GM21367 (cell line): ENCODE results near the gene TMEM170B.
A peak's percentile ranks its signal among the peaks of the same experiment; 100 is the strongest.

Experiments
- ATAC-seq: cut with Tn5 transposase; IDR thresholded peaks from one replicate; pipeline ENCODE4 v1.9.1; 2021; ENCODE audit not compliant: unreplicated experiment

Gene TMEM170B

GRCh38 chr6:11537229-11538051 is at the start of gene TMEM170B:
Gene TMEM170B, plus strand, starts transcription at chr6:11537749. Its CDS starts 529 bp downstream, at chr6:11538278.
- peak; percentile 94 for ATAC-seq

DNA sequence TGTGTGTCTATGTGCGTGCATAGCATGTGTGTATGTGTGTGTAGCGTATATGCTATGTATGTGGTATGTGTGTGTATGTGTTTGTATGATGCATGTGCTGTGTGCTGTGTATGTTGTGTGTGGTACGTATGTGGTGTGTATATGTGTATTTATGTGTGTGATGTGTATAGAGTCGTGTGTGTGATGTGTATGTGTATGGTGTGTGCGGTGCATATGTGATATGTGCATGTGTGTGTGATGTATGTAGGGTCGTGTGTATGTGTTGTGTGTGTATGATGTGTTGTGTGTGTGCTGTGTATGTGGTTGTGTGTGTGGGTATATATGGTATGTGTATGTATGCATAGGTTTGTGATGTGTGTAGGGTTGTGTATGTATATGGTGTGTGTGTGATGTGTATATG is 46.6 kb upstream of the TMEM170B start:
- ATAC-seq: no peak

DNA sequence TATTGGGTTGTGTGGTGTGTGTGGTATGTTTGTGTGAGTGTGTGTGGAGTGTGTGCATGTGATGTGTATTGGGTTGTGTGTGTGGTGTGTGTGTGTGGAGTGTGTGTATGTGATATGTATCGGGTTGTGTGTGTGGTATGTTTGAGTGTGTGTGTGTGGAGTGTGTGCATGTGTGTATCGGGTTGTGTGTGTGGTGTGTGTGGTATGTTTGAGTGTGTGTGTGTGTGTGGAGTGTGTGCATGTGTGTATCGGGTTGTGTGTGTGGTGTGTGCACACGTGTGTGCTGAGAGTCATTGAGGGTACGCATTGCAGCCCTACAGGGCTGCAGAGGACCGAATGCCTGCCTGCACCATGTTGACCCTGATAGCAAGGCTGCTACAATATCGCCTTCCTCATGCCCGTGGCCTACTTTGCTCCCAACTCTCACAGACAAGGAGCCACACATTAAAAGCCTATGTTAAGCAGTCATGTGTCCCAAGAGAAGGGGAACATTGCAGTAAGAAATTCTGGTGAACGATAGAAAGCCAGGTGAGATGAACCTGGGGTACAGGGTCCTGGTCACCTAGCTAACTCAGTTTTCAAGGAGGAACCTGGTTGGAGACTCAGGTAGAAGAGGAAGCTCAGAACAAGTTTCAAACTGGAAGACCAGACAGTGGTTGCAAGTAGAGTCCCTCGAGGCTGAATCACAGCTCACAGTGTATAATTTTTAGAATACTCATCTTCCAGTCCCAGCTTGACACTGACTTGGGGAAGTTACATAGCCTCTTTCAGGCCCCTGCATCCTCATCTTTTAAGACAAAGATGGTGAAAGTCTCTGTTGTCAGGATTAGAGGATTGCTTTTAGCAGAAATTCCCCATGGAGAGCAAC is 45.7 kb upstream of the TMEM170B start:
- no peak for ATAC-seq

DNA sequence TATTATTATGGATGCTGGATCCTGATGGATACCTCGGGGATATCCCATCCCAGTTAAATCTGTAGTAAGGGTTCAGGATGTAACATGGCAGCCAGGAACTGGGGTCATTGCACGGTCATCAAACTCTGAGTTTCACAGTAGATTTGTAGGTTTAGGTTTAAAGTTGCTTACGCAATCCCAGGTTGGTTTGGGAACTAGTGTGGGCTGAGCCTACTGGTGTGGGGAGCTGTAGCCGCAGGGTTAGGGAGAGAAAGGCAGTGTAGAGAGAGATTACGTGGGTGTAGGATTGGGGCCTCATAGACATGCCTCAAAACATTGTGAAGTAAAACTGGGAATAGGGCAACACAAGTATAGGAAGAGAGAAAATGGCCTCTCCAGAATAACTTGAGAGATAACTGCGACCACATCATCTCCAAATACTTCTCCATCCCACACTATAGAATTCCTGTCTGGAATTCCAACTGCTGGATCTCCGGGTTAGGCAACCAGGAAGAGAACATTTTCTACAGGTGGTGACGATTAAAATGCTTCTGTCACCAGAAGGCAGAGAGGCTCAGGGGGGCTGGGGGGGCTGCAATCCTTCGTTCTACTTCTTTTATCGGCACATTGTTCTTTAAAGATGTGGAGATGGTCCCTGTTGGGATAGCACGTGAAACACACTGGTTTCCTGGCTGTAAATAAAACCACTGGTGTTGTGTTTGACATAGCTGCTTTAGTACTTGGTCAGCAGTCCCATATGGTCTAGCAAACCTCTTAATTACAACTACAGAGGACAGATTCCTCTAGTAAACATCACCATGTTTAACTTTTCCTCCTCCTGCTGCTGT is 44.9 kb upstream of the TMEM170B start:
- ATAC-seq: no peak

GRCh38 chr6:11493974-11494373 is 43.6 kb upstream of the TMEM170B start:
- ATAC-seq: no peak

- ATAC-seq: no peak
Observed at GRCh38 chr6:11494786-11495564, 42.6 kb upstream of the TMEM170B start.

DNA sequence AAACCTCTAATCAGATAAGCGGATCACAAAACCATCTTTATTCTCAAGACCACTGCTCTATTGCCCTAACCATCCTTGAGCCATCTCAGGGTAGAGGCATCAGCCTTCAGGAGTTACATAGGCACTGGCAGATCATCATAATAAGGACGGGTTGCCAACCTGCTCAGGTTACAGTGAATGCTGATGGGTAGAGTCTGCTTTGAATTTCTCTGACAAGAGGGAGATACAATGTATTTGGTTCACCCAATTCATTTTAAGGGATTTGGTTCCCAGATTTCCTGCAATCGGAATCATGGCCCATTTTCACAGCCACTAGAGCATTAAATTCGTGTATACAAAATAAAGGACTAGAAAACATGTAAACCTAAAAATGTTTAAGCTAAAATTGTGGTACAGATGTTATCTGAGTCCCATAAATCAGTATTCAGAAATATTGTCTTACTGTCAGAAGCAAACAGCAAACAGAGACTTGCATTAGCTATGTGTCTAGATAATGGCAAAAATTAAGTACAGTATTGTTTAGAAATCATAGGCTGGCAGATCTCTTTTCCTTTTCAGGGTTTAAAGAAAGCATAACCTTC is 41.9 kb upstream of the TMEM170B start:
- no peak for ATAC-seq

GRCh38 chr6:11496152-11497060 is 41.1 kb upstream of the TMEM170B start:
- ATAC-seq: peak; percentile 48

DNA sequence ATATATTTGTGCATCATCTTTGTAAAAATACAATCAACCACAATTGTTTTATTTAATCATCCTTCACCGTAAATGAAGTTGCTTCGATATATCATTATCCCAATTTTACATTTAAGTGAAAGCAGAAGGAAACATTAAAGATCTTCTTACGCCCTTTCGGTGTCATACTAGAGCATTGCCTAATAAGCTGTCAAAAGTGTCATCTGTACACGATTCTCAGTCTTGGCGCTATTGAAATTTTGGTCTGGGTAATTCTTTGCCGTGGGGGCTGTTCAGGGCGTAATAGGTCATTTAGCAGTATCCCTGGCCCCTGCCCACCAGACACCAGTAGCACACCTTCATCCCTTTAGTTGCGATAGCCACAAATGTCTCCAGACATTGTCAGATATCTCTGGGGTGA is 40.4 kb upstream of the TMEM170B start:
- no peak for ATAC-seq

GRCh38 chr6:11497881-11498280 is 39.7 kb upstream of the TMEM170B start:
- ATAC-seq: no peak

GRCh38 chr6:11500008-11500407 is 37.5 kb upstream of the TMEM170B start:
- ATAC-seq: no peak

- ATAC-seq: no peak
Observed at GRCh38 chr6:11509471-11509870, 28.1 kb upstream of the TMEM170B start.

GRCh38 chr6:11514672-11515071 is 22.9 kb upstream of the TMEM170B start:
- ATAC-seq: peak; percentile 81

- ATAC-seq: no peak
Observed at GRCh38 chr6:11515763-11516162, 21.8 kb upstream of the TMEM170B start.

GRCh38 chr6:11522812-11523605 is 14.5 kb upstream of the TMEM170B start:
- no peak for ATAC-seq

DNA sequence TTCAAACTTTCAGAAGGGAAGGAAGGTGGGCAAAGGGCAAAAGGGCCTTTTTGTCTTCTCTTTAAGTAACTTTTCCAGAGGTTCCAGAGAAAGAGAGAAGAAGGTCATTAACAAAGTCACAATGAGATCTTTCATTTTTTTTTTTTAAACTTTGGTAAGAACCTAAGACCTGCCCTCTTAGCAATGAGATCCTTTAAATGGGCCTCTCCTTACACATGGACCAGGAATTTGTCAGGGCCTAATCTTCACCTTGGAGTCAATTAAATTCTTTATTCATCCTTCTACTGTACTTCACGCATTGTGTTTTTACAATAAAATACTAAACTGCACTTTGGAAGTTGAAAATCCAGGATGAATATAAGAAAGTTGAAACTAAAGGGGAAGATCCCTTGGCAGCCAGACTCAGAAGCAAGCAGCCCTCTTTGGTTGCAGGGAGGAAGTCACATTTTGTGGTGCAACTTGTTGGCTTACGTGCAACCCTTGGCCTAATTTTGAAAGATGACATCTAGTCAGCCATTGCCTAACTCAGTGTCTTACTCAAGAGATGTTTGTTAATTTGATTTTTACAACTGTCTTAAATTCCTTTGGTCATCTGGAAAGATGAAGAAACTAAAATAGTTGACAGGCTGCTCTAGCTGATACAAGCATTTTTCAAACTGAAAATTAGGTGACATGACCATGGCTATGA is 11.9 kb upstream of the TMEM170B start:
- no peak for ATAC-seq

DNA sequence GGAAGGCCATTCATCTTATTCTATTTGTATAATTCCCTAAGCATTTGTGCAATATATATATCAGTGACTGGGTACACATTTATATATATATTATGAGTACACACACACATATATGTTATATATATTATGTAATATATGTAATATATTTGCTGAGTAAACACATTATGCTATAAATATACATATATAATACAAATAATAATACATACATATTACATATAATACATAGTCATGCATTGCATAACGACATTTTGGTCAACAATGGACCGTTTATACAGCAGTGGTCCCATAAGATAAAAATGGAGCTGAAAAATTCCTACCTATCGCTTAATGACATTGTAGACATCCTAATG is 11.4 kb upstream of the TMEM170B start:
- no peak for ATAC-seq
